H1 (cell line): Measurements from ENCODE around the gene MYRF.

Experiments
- ASH2L ChIP-seq: fragments of 200-600, 300-600 bp; sonication (generic); IDR thresholded peaks from one replicate; pipeline ENCODE4 v1.7.1; 2017; ENCODE audit warnings: low read length
- BCL11A ChIP-seq, 2 experiments: IDR thresholded peaks; one replicate each; pipeline ENCODE4 v1.6.1; 2011; ENCODE audit warnings: low read depth in 2 of 2, low read length in 2 of 2, mild to moderate bottlenecking in 2 of 2
- BRCA1 ChIP-seq: IDR thresholded peaks from 2 replicates; pipeline ENCODE4 v1.6.1; 2012; ENCODE audit warnings: low read depth, low read length, improper control_type of control experiment
- CBX5 ChIP-seq: fragments of 300-800, 300-1000 bp; sonication (generic); IDR thresholded peaks from 2 replicates; pipeline ENCODE4 v1.7.1; 2016; ENCODE audit warnings: antibody characterized with exemption, low read length, low read depth
- CTCF ChIP-seq, 3 experiments: IDR thresholded peaks; 1 replicate in 2 of 3; 2 replicates in 1 of 3; pipeline versions ENCODE4 v1.5.1 to v1.6.1; 2011; ENCODE audit warnings: low read length in 3 of 3, mild to moderate bottlenecking in 3 of 3, inconsistent platforms in 2 of 3, low read depth in 1 of 3, moderate library complexity in 1 of 3; ENCODE audit not compliant: insufficient read depth in 1 of 3; ENCODE audit errors: control extremely low read depth in 1 of 3
- GTF2F1 ChIP-seq: IDR thresholded peaks from 2 replicates; pipeline ENCODE4 v1.6.1; 2012; ENCODE audit warnings: low read depth, low read length, improper control_type of control experiment, borderline replicate concordance
- HDAC6 ChIP-seq: IDR thresholded peaks from one replicate; pipeline ENCODE4 v1.7.1; 2012; ENCODE audit warnings: low read depth, mild to moderate bottlenecking, inconsistent platforms, low read length, moderate library complexity
- MAFK ChIP-seq: IDR thresholded peaks from 2 replicates; pipeline ENCODE4 v1.6.1; 2012; ENCODE audit warnings: low read depth, mild to moderate bottlenecking, improper control_type of control experiment, low read length
- POLR2A ChIP-seq, 2 experiments: IDR thresholded peaks; 1 replicate in 1 of 2; 2 replicates in 1 of 2; pipeline ENCODE4 v1.6.1; 2011; ENCODE audit warnings: low read depth in 2 of 2, low read length in 2 of 2, mild to moderate bottlenecking in 2 of 2; ENCODE audit errors: control extremely low read depth in 1 of 2
- POLR2AphosphoS5 ChIP-seq: IDR thresholded peaks from 2 replicates; pipeline ENCODE4 v1.6.1; 2011; ENCODE audit warnings: low read depth, low read length
- RAD21 ChIP-seq, 2 experiments: IDR thresholded peaks in 1 of 2; conservative IDR thresholded peaks in 1 of 2; 2 replicates each; pipeline ENCODE4 v1.6.1; 2011; ENCODE audit warnings: low read depth in 2 of 2, low read length in 2 of 2, improper control_type of control experiment in 1 of 2, inconsistent platforms in 1 of 2, mild to moderate bottlenecking in 1 of 2, moderate library complexity in 1 of 2
- SIX5 ChIP-seq: IDR thresholded peaks from 2 replicates; pipeline ENCODE4 v1.6.1; 2011; ENCODE audit warnings: mild to moderate bottlenecking, low read depth, low read length
- SP2 ChIP-seq: IDR thresholded peaks from 2 replicates; pipeline ENCODE4 v1.6.1; 2012; ENCODE audit warnings: mild to moderate bottlenecking, low read length, inconsistent platforms
- TAF1 ChIP-seq: IDR thresholded peaks from 2 replicates; pipeline ENCODE4 v1.6.1; 2011; ENCODE audit warnings: mild to moderate bottlenecking, low read depth, low read length

DNA sequence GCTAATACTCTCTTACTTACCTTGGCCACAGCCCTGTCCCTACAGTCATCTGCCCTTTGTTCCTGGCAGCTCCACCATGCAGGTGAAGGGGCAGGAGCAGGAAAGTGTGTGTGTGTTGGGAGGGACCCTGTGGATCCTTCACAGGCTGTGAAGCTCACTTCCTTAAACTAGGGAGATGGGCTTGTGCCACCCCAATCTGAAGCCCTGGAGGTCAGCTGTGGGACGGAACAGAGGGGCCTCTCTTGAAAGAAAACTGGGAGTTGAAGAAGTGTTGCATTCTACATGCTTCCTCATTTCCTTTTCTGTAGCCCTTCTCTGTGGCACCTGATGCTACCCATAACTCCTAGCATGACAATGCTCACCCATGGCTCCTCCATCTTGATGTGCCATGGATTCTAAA lies 52.7 kb downstream of the MYRF start:
- TF ChIP-seq GTF2F1 (no peak), CTCF (IDR thresholded peaks at IDR 0.05; ENCODE audit: control extremely low read depth in 1 of 3, insufficient read depth in 1 of 3, low read depth in 1 of 3, low read length in 3 of 3) (no peak), POLR2A (IDR thresholded peaks at IDR 0.05; ENCODE audit: control extremely low read depth in 1 of 2, low read depth in 2 of 2, low read length in 2 of 2) (peak in 1 of 2 experiments; percentile 12; a peak in 1 of 3 replicates), POLR2AphosphoS5 (no peak), SP2 (no peak), ASH2L (no peak), BRCA1 (no peak), HDAC6 (no peak), BCL11A (IDR thresholded peaks at IDR 0.05; ENCODE audit: low read depth in 2 of 2, low read length in 2 of 2) (no peak), CBX5 (no peak), TAF1 (no peak), MAFK (no peak), SIX5 (no peak), RAD21 (IDR thresholded peaks at IDR 0.05 in 1 of 2, conservative IDR thresholded peaks at IDR 0.05 in 1 of 2; ENCODE audit: low read depth in 2 of 2, low read length in 2 of 2) (no peak)
